ENCODE data around the gene OR52J3.
"Not testable (repeated sequence)": the region's sequence is repeated elsewhere in the genome, so short reads cannot be mapped to it uniquely, and the experiment has no call there.

The OR52J3 gene

DNA sequence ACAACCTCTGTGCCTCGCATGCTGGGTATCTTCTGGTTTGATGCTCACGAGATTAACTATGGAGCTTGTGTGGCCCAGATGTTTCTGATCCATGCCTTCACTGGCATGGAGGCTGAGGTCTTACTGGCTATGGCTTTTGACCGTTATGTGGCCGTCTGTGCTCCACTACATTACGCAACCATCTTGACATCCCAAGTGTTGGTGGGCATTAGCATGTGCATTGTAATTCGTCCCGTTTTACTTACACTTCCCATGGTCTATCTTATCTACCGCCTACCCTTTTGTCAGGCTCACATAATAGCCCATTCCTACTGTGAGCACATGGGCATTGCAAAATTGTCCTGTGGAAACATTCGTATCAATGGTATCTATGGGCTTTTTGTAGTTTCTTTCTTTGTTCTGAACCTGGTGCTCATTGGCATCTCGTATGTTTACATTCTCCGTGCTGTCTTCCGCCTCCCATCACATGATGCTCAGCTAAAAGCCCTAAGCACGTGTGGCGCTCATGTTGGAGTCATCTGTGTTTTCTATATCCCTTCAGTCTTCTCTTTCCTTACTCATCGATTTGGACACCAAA is 516 bp downstream of the OR52J3 start:
- no peaks in the 10 kb centered on the region for H3K36me3 ChIP-seq (replicated peaks in 1 of 2; ENCODE audit: control insufficient read depth in 2 of 2, insufficient read depth in 2 of 2, low read length in 2 of 2)
- no peak overlapping the region for H3K4me2 ChIP-seq (ENCODE audit: insufficient read depth, low read length, poor library complexity, severe bottlenecking)
- no peaks in the 10 kb centered on the region for H3K27me3 ChIP-seq (ENCODE audit: control insufficient read depth in 3 of 3, insufficient read depth in 3 of 3, low read depth in 1 of 3, low read length in 3 of 3)
- H2BK12ac ChIP-seq (ENCODE audit: low read length): no peak overlapping the region
- H2AK5ac ChIP-seq (ENCODE audit: low read depth, low read length): no peak overlapping the region
- H3K9ac ChIP-seq (ENCODE audit: low read depth, low read length, poor library complexity): no peak overlapping the region
- H3K23ac ChIP-seq (ENCODE audit: low read depth, low read length, poor library complexity): no peak overlapping the region
- H3K4me1 ChIP-seq (ENCODE audit: control insufficient read depth in 2 of 2, insufficient read depth in 1 of 2, low read depth in 1 of 2, low read length in 2 of 2): no peaks in the 10 kb centered on the region
- DNase-seq (ENCODE audit: low spot score): no peak
- no peak overlapping the region for H3K4me3 ChIP-seq (ENCODE audit: low read length in 2 of 2)
- WGBS, 2 donors (ENCODE audit: extremely low coverage in 2 of 2, insufficient read length in 2 of 2, insufficient replicate concordance in 1 of 2): no CpG with 5 or more reads among the region's 15 CpGs
- no peak overlapping the region for H3K18ac ChIP-seq (ENCODE audit: low read length)
- H2BK15ac ChIP-seq (ENCODE audit: low read length): no peak overlapping the region
- H4K91ac ChIP-seq (ENCODE audit: low read depth, low read length, poor library complexity): no peak overlapping the region
- no peak overlapping the region for H2BK120ac ChIP-seq (ENCODE audit: low read depth, low read length)
- H2AFZ ChIP-seq (ENCODE audit: low read length): no peak overlapping the region
- H3K4ac ChIP-seq (ENCODE audit: low read length): no peak overlapping the region
- H4K8ac ChIP-seq (ENCODE audit: low read depth, low read length): no peak overlapping the region
- H3K79me1 ChIP-seq (ENCODE audit: low read depth, low read length): no peaks in the 10 kb centered on the region
- no peak overlapping the region for H2BK5ac ChIP-seq (ENCODE audit: low read length)
- H3K9me3 ChIP-seq (replicated peaks in 1 of 2; ENCODE audit: control insufficient read depth in 2 of 2, insufficient read depth in 1 of 2, low read depth in 1 of 2, low read length in 2 of 2): no peaks in the 10 kb centered on the region
- no peak overlapping the region for H3K14ac ChIP-seq (ENCODE audit: low read length)
- H3K27ac ChIP-seq (replicated peaks; ENCODE audit: low read length): no peak overlapping the region

- not testable (repeated sequence) for DNase-seq (ENCODE audit: low spot score); H2BK120ac ChIP-seq (ENCODE audit: low read depth, low read length); H3K14ac ChIP-seq (ENCODE audit: low read length); H3K4ac ChIP-seq (ENCODE audit: low read length); H3K9me3 ChIP-seq (replicated peaks in 1 of 2; ENCODE audit: control insufficient read depth in 2 of 2, insufficient read depth in 1 of 2, low read depth in 1 of 2, low read length in 2 of 2); H3K4me1 ChIP-seq (ENCODE audit: control insufficient read depth in 2 of 2, insufficient read depth in 1 of 2, low read depth in 1 of 2, low read length in 2 of 2); H2AK5ac ChIP-seq (ENCODE audit: low read depth, low read length); H3K79me1 ChIP-seq (ENCODE audit: low read depth, low read length); H3K4me3 ChIP-seq (ENCODE audit: low read length in 2 of 2); H2BK12ac ChIP-seq (ENCODE audit: low read length); H4K8ac ChIP-seq (ENCODE audit: low read depth, low read length); H3K36me3 ChIP-seq (replicated peaks in 1 of 2; ENCODE audit: control insufficient read depth in 2 of 2, insufficient read depth in 2 of 2, low read length in 2 of 2); H3K9ac ChIP-seq (ENCODE audit: low read depth, low read length, poor library complexity); H2BK5ac ChIP-seq (ENCODE audit: low read length); H3K18ac ChIP-seq (ENCODE audit: low read length); H2AFZ ChIP-seq (ENCODE audit: low read length); H3K27me3 ChIP-seq (ENCODE audit: control insufficient read depth in 3 of 3, insufficient read depth in 3 of 3, low read depth in 1 of 3, low read length in 3 of 3); H2BK15ac ChIP-seq (ENCODE audit: low read length); H3K4me2 ChIP-seq (ENCODE audit: insufficient read depth, low read length, poor library complexity, severe bottlenecking); H3K23ac ChIP-seq (ENCODE audit: low read depth, low read length, poor library complexity); H3K27ac ChIP-seq (replicated peaks; ENCODE audit: low read length); H4K91ac ChIP-seq (ENCODE audit: low read depth, low read length, poor library complexity)
- no CpG with 5 or more reads among the region's 5 CpGs for WGBS, 2 donors (ENCODE audit: extremely low coverage in 2 of 2, insufficient read length in 2 of 2, insufficient replicate concordance in 1 of 2)
Observed at GRCh38 chr11:5058679-5059078, 12.4 kb downstream of the OR52J3 start.

- WGBS, 2 donors (ENCODE audit: extremely low coverage in 2 of 2, insufficient read length in 2 of 2, insufficient replicate concordance in 1 of 2): no CpG with 5 or more reads among the region's 3 CpGs
- no peak within 1 kb of the TSS for H3K23ac ChIP-seq (ENCODE audit: low read depth, low read length, poor library complexity)
- H2BK12ac ChIP-seq (ENCODE audit: low read length): no peak within 1 kb of the TSS
- no peak within 1 kb of the TSS for H2AFZ ChIP-seq (ENCODE audit: low read length)
- H2BK120ac ChIP-seq (ENCODE audit: low read depth, low read length): no peak within 1 kb of the TSS
- H3K4me3 ChIP-seq (ENCODE audit: low read length in 2 of 2): no peak within 1 kb of the TSS
- H3K14ac ChIP-seq (ENCODE audit: low read length): no peak within 1 kb of the TSS
- H3K9ac ChIP-seq (ENCODE audit: low read depth, low read length, poor library complexity): no peak within 1 kb of the TSS
- no peak within 1 kb of the TSS for H4K91ac ChIP-seq (ENCODE audit: low read depth, low read length, poor library complexity)
- H2BK5ac ChIP-seq (ENCODE audit: low read length): no peak within 1 kb of the TSS
- no peak for DNase-seq (ENCODE audit: low spot score)
- no peak within 1 kb of the TSS for H3K4ac ChIP-seq (ENCODE audit: low read length)
- H2BK15ac ChIP-seq (ENCODE audit: low read length): no peak within 1 kb of the TSS
- no peaks in the 10 kb centered on the region for H3K27me3 ChIP-seq (ENCODE audit: control insufficient read depth in 3 of 3, insufficient read depth in 3 of 3, low read depth in 1 of 3, low read length in 3 of 3)
- no peaks in the 10 kb centered on the region for H3K36me3 ChIP-seq (replicated peaks in 1 of 2; ENCODE audit: control insufficient read depth in 2 of 2, insufficient read depth in 2 of 2, low read length in 2 of 2)
- no peak within 1 kb of the TSS for H3K27ac ChIP-seq (replicated peaks; ENCODE audit: low read length)
- H3K9me3 ChIP-seq (replicated peaks in 1 of 2; ENCODE audit: control insufficient read depth in 2 of 2, insufficient read depth in 1 of 2, low read depth in 1 of 2, low read length in 2 of 2): no peaks in the 10 kb centered on the region
- H3K79me1 ChIP-seq (ENCODE audit: low read depth, low read length): no peaks in the 10 kb centered on the region
- H4K8ac ChIP-seq (ENCODE audit: low read depth, low read length): no peak within 1 kb of the TSS
- no peak within 1 kb of the TSS for H3K4me2 ChIP-seq (ENCODE audit: insufficient read depth, low read length, poor library complexity, severe bottlenecking)
- H3K18ac ChIP-seq (ENCODE audit: low read length): no peak within 1 kb of the TSS
- no peaks in the 10 kb centered on the region for H3K4me1 ChIP-seq (ENCODE audit: control insufficient read depth in 2 of 2, insufficient read depth in 1 of 2, low read depth in 1 of 2, low read length in 2 of 2)
- H2AK5ac ChIP-seq (ENCODE audit: low read depth, low read length): no peak within 1 kb of the TSS
Observed at GRCh38 chr11:5059391-5059790, 13.1 kb downstream of the OR52J3 start, which contains the start of gene OR52E2. OR52E2 (minus strand) TSS chr11:5059627; CDS start chr11:5059627, 0 bp downstream.

- Histone ChIP-seq H2BK120ac (ENCODE audit: low read depth, low read length) (no peak overlapping the region), H3K9ac (ENCODE audit: low read depth, low read length, poor library complexity) (no peak overlapping the region), H3K27me3 (ENCODE audit: control insufficient read depth in 3 of 3, insufficient read depth in 3 of 3, low read depth in 1 of 3, low read length in 3 of 3) (no peaks in the 10 kb centered on the region), H3K4ac (ENCODE audit: low read length) (no peak overlapping the region), H2BK12ac (ENCODE audit: low read length) (no peak overlapping the region), H4K8ac (ENCODE audit: low read depth, low read length) (no peak overlapping the region), H3K36me3 (replicated peaks in 1 of 2; ENCODE audit: control insufficient read depth in 2 of 2, insufficient read depth in 2 of 2, low read length in 2 of 2) (no peaks in the 10 kb centered on the region), H3K23ac (ENCODE audit: low read depth, low read length, poor library complexity) (no peak overlapping the region), H3K4me1 (ENCODE audit: control insufficient read depth in 2 of 2, insufficient read depth in 1 of 2, low read depth in 1 of 2, low read length in 2 of 2) (no peaks in the 10 kb centered on the region), H4K91ac (ENCODE audit: low read depth, low read length, poor library complexity) (no peak overlapping the region), H2BK15ac (ENCODE audit: low read length) (no peak overlapping the region), H3K14ac (ENCODE audit: low read length) (no peak overlapping the region), H3K27ac (replicated peaks; ENCODE audit: low read length) (no peak overlapping the region), H3K18ac (ENCODE audit: low read length) (no peak overlapping the region), H3K4me3 (ENCODE audit: low read length in 2 of 2) (no peak overlapping the region), H2AFZ (ENCODE audit: low read length) (no peak overlapping the region), H2BK5ac (ENCODE audit: low read length) (no peak overlapping the region), H3K9me3 (replicated peaks in 1 of 2; ENCODE audit: control insufficient read depth in 2 of 2, insufficient read depth in 1 of 2, low read depth in 1 of 2, low read length in 2 of 2) (no peaks in the 10 kb centered on the region), H3K4me2 (ENCODE audit: insufficient read depth, low read length, poor library complexity, severe bottlenecking) (no peak overlapping the region), H3K79me1 (ENCODE audit: low read depth, low read length) (no peaks in the 10 kb centered on the region), H2AK5ac (ENCODE audit: low read depth, low read length) (no peak overlapping the region)
- no peak for DNase-seq (ENCODE audit: low spot score)
- WGBS, 2 donors (ENCODE audit: extremely low coverage in 2 of 2, insufficient read length in 2 of 2, insufficient replicate concordance in 1 of 2): no CpG with 5 or more reads among the region's 1 CpG
Observed at GRCh38 chr11:5065027-5065426, 18.7 kb downstream of the OR52J3 start.
